Activated CD8-positive, alpha-beta memory T cell treated with anti-CD3 and anti-CD28 coated beads, Interleukin-2, amount 50 U/mL, for 1 hour (primary cell): Measurements from ENCODE around the gene HNRNPA2B1.

Source experiments
- DNase-seq: peaks from one replicate; pipeline ENCODE4 v3.0.0-alpha.2; 2020; ENCODE audit errors: extremely low read depth

Gene HNRNPA2B1

GRCh38 chr7:26145238-26145637 lies 55.3 kb downstream of the HNRNPA2B1 start:
- no peak for DNase-seq

GRCh38 chr7:26144184-26145080 lies 56.1 kb downstream of the HNRNPA2B1 start:
- no peak for DNase-seq

- no peak for DNase-seq
These were observed 57.1 kb downstream of the HNRNPA2B1 start for GRCh38 chr7:26143298-26144048.

- no peak for DNase-seq
These were observed 59.5 kb downstream of the HNRNPA2B1 start for GRCh38 chr7:26141077-26141476.

GRCh38 chr7:26140380-26140779 lies 60.2 kb downstream of the HNRNPA2B1 start:
- no peak for DNase-seq
